ENCODE measurements around the gene IFT80. TPM values are rescaled to one million over a fixed set of nuclear protein-coding genes. Genes with fewer than 3 reads are reported as not detected.

The IFT80 gene
- total and polyA plus RNA-seq, 2 donors (not counting 1 experiment from before 2014, with no cell fraction given), result 17.7 to 44.1 TPM

DNA sequence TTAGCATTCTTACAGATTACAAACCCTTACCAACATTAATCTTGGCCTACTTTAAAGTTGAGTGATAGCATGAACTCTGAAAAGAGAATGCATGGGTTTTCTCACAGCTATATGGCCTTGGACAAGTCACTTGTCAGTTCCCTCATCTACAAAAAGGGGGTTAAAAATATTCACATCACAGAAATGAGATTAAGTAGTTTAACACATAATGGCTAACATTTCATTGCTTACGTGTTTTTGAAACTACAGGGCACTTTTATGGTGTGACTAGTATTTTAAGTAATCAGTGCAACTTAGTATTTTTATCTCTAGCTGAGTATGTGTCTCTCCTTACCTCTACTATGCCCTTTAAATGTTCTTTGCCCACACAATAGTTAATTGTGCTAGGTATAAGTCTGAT is 36.7 kb upstream of the IFT80 start:
- Mint-ChIP-seq H3K27me3 (no peaks in the 10 kb centered on the region), H3K9me3 (ENCODE audit: insufficient read depth) (no peaks in the 10 kb centered on the region), H3K4me1 (peaks cover 17% of the 10 kb centered on the region), H3K4me3 (no peak overlapping the region), H3K27ac (no peak overlapping the region)
- no peak for DNase-seq
- Histone ChIP-seq H3K27me3 (replicated peaks in 1 of 4; ENCODE audit: control extremely low read depth in 1 of 4, control insufficient read depth in 3 of 4, insufficient read depth in 4 of 4, low read length in 3 of 4) (no peaks in the 10 kb centered on the region), H3K4me2 (replicated peaks; ENCODE audit: low read depth, low read length, poor library complexity, severe bottlenecking) (no peak overlapping the region), H3K36me3 (replicated peaks in 1 of 2; ENCODE audit: control extremely low read depth in 1 of 2, control insufficient read depth in 1 of 2, extremely low read depth in 1 of 2, insufficient read depth in 2 of 2, low read length in 1 of 2) (peaks cover 13 to 52% of the 10 kb centered on the region in 2 experiments), H3K4me3 (ENCODE audit: control extremely low read depth in 1 of 5, extremely low read depth in 1 of 5, insufficient read depth in 1 of 5, low read depth in 2 of 5, low read length in 4 of 5) (no peak overlapping the region), H3K4me1 (ENCODE audit: control insufficient read depth in 2 of 2, insufficient read depth in 2 of 2, low read length in 2 of 2) (no peaks in the 10 kb centered on the region), H3K9ac (ENCODE audit: low read length) (no peak overlapping the region), H2AFZ (ENCODE audit: insufficient read depth, low read depth, low read length, poor library complexity, severe bottlenecking) (no peak overlapping the region), H3K9me3 (ENCODE audit: control extremely low read depth in 1 of 3, control insufficient read depth in 2 of 3, insufficient read depth in 1 of 3, low read length in 2 of 3) (peaks cover 0 to 1% (median 0%) of the 10 kb centered on the region in 3 donors), H3K27ac (ENCODE audit: low read length in 2 of 2) (no peak overlapping the region), H3K79me2 (ENCODE audit: control insufficient read depth, insufficient read depth, low read length) (peaks cover 11% of the 10 kb centered on the region), H4K20me1 (ENCODE audit: control insufficient read depth, insufficient read depth, low read length, poor library complexity, severe bottlenecking) (no peaks in the 10 kb centered on the region)
- TF ChIP-seq, protein P1, sequence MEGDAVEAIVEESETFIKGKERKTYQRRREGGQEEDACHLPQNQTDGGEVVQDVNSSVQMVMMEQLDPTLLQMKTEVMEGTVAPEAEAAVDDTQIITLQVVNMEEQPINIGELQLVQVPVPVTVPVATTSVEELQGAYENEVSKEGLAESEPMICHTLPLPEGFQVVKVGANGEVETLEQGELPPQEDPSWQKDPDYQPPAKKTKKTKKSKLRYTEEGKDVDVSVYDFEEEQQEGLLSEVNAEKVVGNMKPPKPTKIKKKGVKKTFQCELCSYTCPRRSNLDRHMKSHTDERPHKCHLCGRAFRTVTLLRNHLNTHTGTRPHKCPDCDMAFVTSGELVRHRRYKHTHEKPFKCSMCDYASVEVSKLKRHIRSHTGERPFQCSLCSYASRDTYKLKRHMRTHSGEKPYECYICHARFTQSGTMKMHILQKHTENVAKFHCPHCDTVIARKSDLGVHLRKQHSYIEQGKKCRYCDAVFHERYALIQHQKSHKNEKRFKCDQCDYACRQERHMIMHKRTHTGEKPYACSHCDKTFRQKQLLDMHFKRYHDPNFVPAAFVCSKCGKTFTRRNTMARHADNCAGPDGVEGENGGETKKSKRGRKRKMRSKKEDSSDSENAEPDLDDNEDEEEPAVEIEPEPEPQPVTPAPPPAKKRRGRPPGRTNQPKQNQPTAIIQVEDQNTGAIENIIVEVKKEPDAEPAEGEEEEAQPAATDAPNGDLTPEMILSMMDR (IDR thresholded peaks at IDR 0.05), result no peak
- no peak for TF ChIP-seq EZH2 (IDR thresholded peaks at IDR 0.05; ENCODE audit: borderline replicate concordance, insufficient read depth, low read depth, low read length, poor library complexity, severe bottlenecking)
- CTCF ChIA-PET, result no interaction called here
- POLR2A ChIA-PET, result no interaction called here
- no peak for ATAC-seq (ENCODE audit: low read depth)
- no CpG with 5 or more reads among the region's 1 CpG for WGBS (ENCODE audit: insufficient coverage)
- intact Hi-C loops (cut with micrococcal nuclease), result no loop called here

- Mint-ChIP-seq H3K9me3 (ENCODE audit: insufficient read depth) (no peaks in the 10 kb centered on the region), H3K27me3 (no peaks in the 10 kb centered on the region), H3K4me3 (no peak overlapping the region), H3K4me1 (peaks cover 15% of the 10 kb centered on the region), H3K27ac (no peak overlapping the region)
- Histone ChIP-seq H3K4me1 (ENCODE audit: control insufficient read depth in 2 of 2, insufficient read depth in 2 of 2, low read length in 2 of 2) (no peaks in the 10 kb centered on the region), H4K20me1 (ENCODE audit: control insufficient read depth, insufficient read depth, low read length, poor library complexity, severe bottlenecking) (no peaks in the 10 kb centered on the region), H3K27me3 (replicated peaks in 1 of 4; ENCODE audit: control extremely low read depth in 1 of 4, control insufficient read depth in 3 of 4, insufficient read depth in 4 of 4, low read length in 3 of 4) (no peaks in the 10 kb centered on the region), H3K36me3 (replicated peaks in 1 of 2; ENCODE audit: control extremely low read depth in 1 of 2, control insufficient read depth in 1 of 2, extremely low read depth in 1 of 2, insufficient read depth in 2 of 2, low read length in 1 of 2) (peaks cover 10 to 57% of the 10 kb centered on the region in 2 experiments), H3K9me3 (ENCODE audit: control extremely low read depth in 1 of 3, control insufficient read depth in 2 of 3, insufficient read depth in 1 of 3, low read length in 2 of 3) (peaks cover 0 to 1% (median 0%) of the 10 kb centered on the region in 3 donors), H3K27ac (ENCODE audit: low read length in 2 of 2) (no peak overlapping the region), H3K4me3 (ENCODE audit: control extremely low read depth in 1 of 5, extremely low read depth in 1 of 5, insufficient read depth in 1 of 5, low read depth in 2 of 5, low read length in 4 of 5) (no peak overlapping the region), H3K9ac (ENCODE audit: low read length) (no peak overlapping the region), H2AFZ (ENCODE audit: insufficient read depth, low read depth, low read length, poor library complexity, severe bottlenecking) (no peak overlapping the region), H3K79me2 (ENCODE audit: control insufficient read depth, insufficient read depth, low read length) (peaks cover 10% of the 10 kb centered on the region), H3K4me2 (replicated peaks; ENCODE audit: low read depth, low read length, poor library complexity, severe bottlenecking) (no peak overlapping the region)
- TF ChIP-seq, protein P1 (IDR thresholded peaks at IDR 0.05), result no peak
- no peak for TF ChIP-seq EZH2 (IDR thresholded peaks at IDR 0.05; ENCODE audit: borderline replicate concordance, insufficient read depth, low read depth, low read length, poor library complexity, severe bottlenecking)
- CTCF ChIA-PET, result no interaction called here
- WGBS (ENCODE audit: insufficient coverage), result 96% methylated on average over 2 of the region's 2 CpGs
- intact Hi-C loops (cut with micrococcal nuclease), result no loop called here
- no peak for ATAC-seq (ENCODE audit: low read depth)
- DNase-seq, result no peak
- POLR2A ChIA-PET, result no interaction called here
Measured at GRCh38 chr3:160435095-160435494, 36.1 kb upstream of the IFT80 start.
